HS-5 (cell line): Measurements from ENCODE around the gene JUP.

Experiments used
- DNase-seq: peaks from one replicate; pipeline ENCODE4 v3.0.0-alpha.2; 2012; ENCODE audit warnings: low read depth

The JUP gene

GRCh38 chr17:41758601-41759000, 27.9 kb downstream of the JUP start:
- no peak for DNase-seq

GRCh38 chr17:41754066-41754465, 32.4 kb downstream of the JUP start:
- no peak for DNase-seq

GRCh38 chr17:41751288-41751687, 35.2 kb downstream of the JUP start:
- no peak for DNase-seq

- DNase-seq = no peak
Measured at GRCh38 chr17:41750862-41751261, 35.6 kb downstream of the JUP start.

- DNase-seq = no peak
Measured at GRCh38 chr17:41748275-41748674, 38.2 kb downstream of the JUP start.

GRCh38 chr17:41741709-41742108, 44.8 kb downstream of the JUP start:
- DNase-seq = no peak

GRCh38 chr17:41740506-41740905, 46.0 kb downstream of the JUP start:
- DNase-seq = no peak

GRCh38 chr17:41739661-41740352, 46.7 kb downstream of the JUP start:
- DNase-seq = peak; percentile 57

- no peak for DNase-seq
Measured at GRCh38 chr17:41738801-41739112, 47.8 kb downstream of the JUP start.

GRCh38 chr17:41738077-41738800, 48.3 kb downstream of the JUP start:
- peak; percentile 35 for DNase-seq

- DNase-seq = no peak
Measured at GRCh38 chr17:41737680-41738023, 48.9 kb downstream of the JUP start.

GRCh38 chr17:41736983-41737679, 49.4 kb downstream of the JUP start:
- DNase-seq = no peak

- DNase-seq = no peak
Measured at GRCh38 chr17:41735744-41736143, 50.8 kb downstream of the JUP start.

GRCh38 chr17:41734949-41735313, 51.6 kb downstream of the JUP start:
- DNase-seq = no peak

- DNase-seq = no peak
Measured at GRCh38 chr17:41734139-41734948, 52.2 kb downstream of the JUP start, which contains the start of gene HAP1. TSS of gene HAP1 (minus strand) at chr17:41734643. CDS start at chr17:41734634, 9 bp downstream.

- DNase-seq = no peak
Measured at GRCh38 chr17:41733348-41734138, 53.0 kb downstream of the JUP start.

- DNase-seq = no peak
Measured at GRCh38 chr17:41731836-41732235, 54.7 kb downstream of the JUP start.

GRCh38 chr17:41730479-41730878, 56.0 kb downstream of the JUP start:
- no peak for DNase-seq

- no peak for DNase-seq
Measured at GRCh38 chr17:41728056-41728455, 58.5 kb downstream of the JUP start.

GRCh38 chr17:41725134-41725533, 61.4 kb downstream of the JUP start:
- DNase-seq = no peak

- DNase-seq = no peak
Measured at GRCh38 chr17:41724476-41725050, 61.9 kb downstream of the JUP start.
